ENCODE results near the gene NDUFA8. TPM values are rescaled to one million over a fixed set of nuclear protein-coding genes. Genes with fewer than 3 reads are reported as not detected.

NDUFA8 gene
- total RNA-seq, 1 experiment from 2014 or later: 84.6 TPM

DNA sequence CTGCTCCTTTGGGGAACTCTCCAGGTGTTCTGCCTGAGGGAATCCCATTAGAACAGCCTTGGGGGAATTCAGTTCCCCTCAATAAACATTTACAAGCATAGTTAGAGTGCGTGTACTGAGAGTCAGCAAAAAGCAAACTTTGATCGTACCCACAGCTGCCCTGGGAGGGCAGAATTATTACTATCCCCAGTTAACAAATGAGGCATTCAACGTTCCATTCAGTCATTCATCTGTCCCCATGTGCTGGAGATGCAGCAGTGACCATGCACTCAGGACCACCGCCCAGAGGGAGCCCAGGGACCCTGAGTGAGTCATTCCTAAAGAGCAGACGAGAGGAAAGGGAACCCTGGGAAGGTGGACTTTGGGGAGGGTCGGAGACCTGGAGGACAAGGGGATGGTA lies 47.3 kb downstream of the NDUFA8 start:
- CTCF ChIA-PET: no interaction called here
- POLR2A ChIA-PET (ENCODE audit: unreplicated experiment): no interaction called here
- no peak overlapping the region for H3K27ac ChIP-seq
- TF ChIP-seq, protein P1, sequence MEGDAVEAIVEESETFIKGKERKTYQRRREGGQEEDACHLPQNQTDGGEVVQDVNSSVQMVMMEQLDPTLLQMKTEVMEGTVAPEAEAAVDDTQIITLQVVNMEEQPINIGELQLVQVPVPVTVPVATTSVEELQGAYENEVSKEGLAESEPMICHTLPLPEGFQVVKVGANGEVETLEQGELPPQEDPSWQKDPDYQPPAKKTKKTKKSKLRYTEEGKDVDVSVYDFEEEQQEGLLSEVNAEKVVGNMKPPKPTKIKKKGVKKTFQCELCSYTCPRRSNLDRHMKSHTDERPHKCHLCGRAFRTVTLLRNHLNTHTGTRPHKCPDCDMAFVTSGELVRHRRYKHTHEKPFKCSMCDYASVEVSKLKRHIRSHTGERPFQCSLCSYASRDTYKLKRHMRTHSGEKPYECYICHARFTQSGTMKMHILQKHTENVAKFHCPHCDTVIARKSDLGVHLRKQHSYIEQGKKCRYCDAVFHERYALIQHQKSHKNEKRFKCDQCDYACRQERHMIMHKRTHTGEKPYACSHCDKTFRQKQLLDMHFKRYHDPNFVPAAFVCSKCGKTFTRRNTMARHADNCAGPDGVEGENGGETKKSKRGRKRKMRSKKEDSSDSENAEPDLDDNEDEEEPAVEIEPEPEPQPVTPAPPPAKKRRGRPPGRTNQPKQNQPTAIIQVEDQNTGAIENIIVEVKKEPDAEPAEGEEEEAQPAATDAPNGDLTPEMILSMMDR (conservative IDR thresholded peaks at IDR 0.05): no peak
- no peak for TF ChIP-seq EZH2 (IDR thresholded peaks at IDR 0.05; ENCODE audit: low read depth)
- H3K4me1 ChIP-seq (replicated peaks; ENCODE audit: insufficient read depth): no peaks in the 10 kb centered on the region
- no peak for DNase-seq
- no peaks in the 10 kb centered on the region for H3F3A ChIP-seq (ENCODE audit: insufficient read depth, low read depth)
- H4K20me1 ChIP-seq (ENCODE audit: insufficient read depth): no peaks in the 10 kb centered on the region
- intact Hi-C loops (cut with micrococcal nuclease; ENCODE audit: unreplicated experiment): no loop called here
- H3K36me3 ChIP-seq (ENCODE audit: low read depth): no peaks in the 10 kb centered on the region
- no peaks in the 10 kb centered on the region for H3K9me2 ChIP-seq (ENCODE audit: insufficient read depth)
- no peak overlapping the region for H2AFZ ChIP-seq
- H3K4me3 ChIP-seq: no peak overlapping the region
- no peaks in the 10 kb centered on the region for H3K9me3 ChIP-seq (ENCODE audit: insufficient read depth, low read depth)
- H3K27me3 ChIP-seq (ENCODE audit: insufficient read depth, low read depth): peaks cover 47% of the 10 kb centered on the region
- H3K79me2 ChIP-seq (ENCODE audit: low read depth): no peaks in the 10 kb centered on the region
- H3K4me2 ChIP-seq: no peak overlapping the region
- no TSS peak for BruUV-seq (replicated peaks)

DNA sequence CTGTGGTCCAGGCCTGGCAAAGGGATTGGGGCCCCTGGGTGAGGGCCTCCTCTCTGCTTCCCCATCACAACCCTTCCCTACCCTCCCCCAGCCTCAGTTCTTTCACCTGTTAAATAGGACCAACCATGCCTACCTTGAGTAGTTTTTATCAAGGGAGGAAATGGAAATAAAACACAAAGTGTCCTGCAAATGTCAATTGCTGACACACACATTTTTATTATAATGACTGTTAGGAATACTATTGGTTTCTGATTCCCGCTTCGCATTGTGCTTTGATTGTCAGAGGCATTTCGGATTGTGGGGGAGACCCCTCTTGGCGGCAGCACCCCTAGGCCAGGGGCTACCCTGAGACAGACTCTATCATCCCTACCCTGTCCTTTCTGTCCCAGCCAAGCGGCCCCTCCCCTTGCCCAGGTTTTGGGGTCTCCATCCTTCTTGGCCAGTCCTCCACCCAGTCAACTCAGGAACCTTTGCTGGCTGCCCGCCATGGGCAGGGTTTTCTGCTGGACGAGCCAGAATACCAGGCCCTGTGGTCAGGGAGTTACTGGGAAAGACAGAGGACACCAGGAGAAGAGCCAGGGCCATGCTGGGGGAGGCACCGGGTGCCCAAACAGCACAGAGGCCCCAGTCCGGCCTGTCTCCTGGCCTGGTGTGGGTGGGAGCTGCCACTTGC lies 48.0 kb downstream of the NDUFA8 start:
- no peaks in the 10 kb centered on the region for H3K79me2 ChIP-seq (ENCODE audit: low read depth)
- H3K4me3 ChIP-seq: no peak overlapping the region
- no peaks in the 10 kb centered on the region for H3K4me1 ChIP-seq (replicated peaks; ENCODE audit: insufficient read depth)
- DNase-seq: no peak
- intact Hi-C loops (cut with micrococcal nuclease; ENCODE audit: unreplicated experiment): no loop called here
- CTCF ChIA-PET: no interaction called here
- TF ChIP-seq, protein P1 (conservative IDR thresholded peaks at IDR 0.05): no peak
- TF ChIP-seq EZH2 (IDR thresholded peaks at IDR 0.05; ENCODE audit: low read depth): no peak
- H3K27me3 ChIP-seq (ENCODE audit: insufficient read depth, low read depth): peaks cover 47% of the 10 kb centered on the region
- no peaks in the 10 kb centered on the region for H3F3A ChIP-seq (ENCODE audit: insufficient read depth, low read depth)
- no TSS peak for BruUV-seq (replicated peaks)
- no peak overlapping the region for H2AFZ ChIP-seq
- no peaks in the 10 kb centered on the region for H3K9me3 ChIP-seq (ENCODE audit: insufficient read depth, low read depth)
- no peaks in the 10 kb centered on the region for H3K36me3 ChIP-seq (ENCODE audit: low read depth)
- no peaks in the 10 kb centered on the region for H3K9me2 ChIP-seq (ENCODE audit: insufficient read depth)
- H3K4me2 ChIP-seq: no peak overlapping the region
- no peak overlapping the region for H3K27ac ChIP-seq
- POLR2A ChIA-PET (ENCODE audit: unreplicated experiment): no interaction called here
- H4K20me1 ChIP-seq (ENCODE audit: insufficient read depth): no peaks in the 10 kb centered on the region

DNA sequence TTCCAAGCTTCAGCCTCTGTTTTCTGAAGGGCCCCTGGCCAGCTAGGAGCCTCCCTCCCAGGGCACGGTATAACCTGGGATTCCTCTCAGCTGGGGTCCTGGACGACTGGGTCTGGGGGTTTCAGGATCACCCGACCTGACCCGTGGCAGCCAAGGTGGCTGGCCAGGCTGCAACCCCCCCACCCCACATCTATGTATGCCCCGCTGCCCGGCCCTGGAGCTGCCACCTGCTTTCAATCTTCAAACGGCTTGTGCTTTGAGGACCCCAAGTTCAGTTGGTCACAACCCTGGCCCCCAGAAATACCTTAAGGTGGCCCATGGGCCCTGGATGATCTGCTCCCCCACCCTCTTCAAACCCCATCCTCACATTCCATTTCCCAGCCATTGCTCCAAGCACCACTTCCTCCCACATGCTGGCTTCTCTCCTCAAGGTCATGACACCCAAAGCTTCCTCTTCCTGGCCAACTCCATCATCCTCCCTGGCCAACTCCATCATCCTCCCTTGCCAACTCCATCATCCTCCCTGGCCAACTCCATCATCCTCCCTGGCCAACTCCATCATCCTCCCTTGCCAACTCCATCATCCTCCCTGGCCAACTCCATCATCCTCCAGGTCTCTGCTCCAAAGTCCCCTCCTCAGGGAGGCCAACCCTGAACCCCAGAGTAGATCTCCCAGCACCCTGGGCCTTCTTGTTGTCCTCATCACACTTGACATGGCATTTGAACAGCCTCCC lies 49.3 kb downstream of the NDUFA8 start:
- H3K9me2 ChIP-seq (ENCODE audit: insufficient read depth): no peaks in the 10 kb centered on the region
- BruUV-seq (replicated peaks): no TSS peak
- H3K27me3 ChIP-seq (ENCODE audit: insufficient read depth, low read depth): peaks cover 41% of the 10 kb centered on the region
- CTCF ChIA-PET: no interaction called here
- no peak for DNase-seq
- intact Hi-C loops (cut with micrococcal nuclease; ENCODE audit: unreplicated experiment): no loop called here
- no peak overlapping the region for H3K27ac ChIP-seq
- POLR2A ChIA-PET (ENCODE audit: unreplicated experiment): interaction anchor here (0.5 kb wide), 1 partner anchor 187 kb away, joined by 5 read pairs; no protein-coding TSS in a partner anchor
- no peaks in the 10 kb centered on the region for H3F3A ChIP-seq (ENCODE audit: insufficient read depth, low read depth)
- H3K36me3 ChIP-seq (ENCODE audit: low read depth): no peaks in the 10 kb centered on the region
- H2AFZ ChIP-seq: no peak overlapping the region
- no peak overlapping the region for H3K4me3 ChIP-seq
- no peak overlapping the region for H3K4me2 ChIP-seq
- TF ChIP-seq EZH2 (IDR thresholded peaks at IDR 0.05; ENCODE audit: low read depth): no peak
- TF ChIP-seq, protein P1 (conservative IDR thresholded peaks at IDR 0.05): no peak
- H3K79me2 ChIP-seq (ENCODE audit: low read depth): no peaks in the 10 kb centered on the region
- H3K9me3 ChIP-seq (ENCODE audit: insufficient read depth, low read depth): no peaks in the 10 kb centered on the region
- H3K4me1 ChIP-seq (replicated peaks; ENCODE audit: insufficient read depth): no peaks in the 10 kb centered on the region
- no peaks in the 10 kb centered on the region for H4K20me1 ChIP-seq (ENCODE audit: insufficient read depth)

All from PC-9 (cell line).